Progenitor cell of endocrine pancreas (in vitro differentiated cells): ENCODE results near the gene MBOAT2. TPM values are rescaled to one million over a fixed set of nuclear protein-coding genes. Genes with fewer than 3 reads are reported as not detected.

Source experiments
- DNase-seq: peaks from one replicate; pipeline ENCODE4 v3.0.0; 2021; ENCODE audit warnings: low spot score; ENCODE audit not compliant: unreplicated experiment
- H3K27ac Mint-ChIP-seq: 2 replicates; pipeline ENCODE4 v1.8.0; 2021; ENCODE audit warnings: mild to moderate bottlenecking, moderate library complexity, mixed read lengths
- H3K27me3 Mint-ChIP-seq: 2 replicates; pipeline ENCODE4 v1.8.0; 2021; ENCODE audit warnings: mixed read lengths
- H3K36me3 Mint-ChIP-seq: 2 replicates; pipeline ENCODE4 v1.8.0; 2022; ENCODE audit warnings: mixed read lengths; ENCODE audit not compliant: insufficient read depth
- H3K4me1 Mint-ChIP-seq: 2 replicates; pipeline ENCODE4 v1.8.0; 2021; ENCODE audit warnings: low read depth, mixed read lengths
- H3K4me3 Mint-ChIP-seq: 2 replicates; pipeline ENCODE4 v1.8.0; 2021; ENCODE audit warnings: low read depth, mild to moderate bottlenecking, moderate library complexity, mixed read lengths
- H3K9me3 Mint-ChIP-seq: 2 replicates; pipeline ENCODE4 v1.8.0; 2021; ENCODE audit warnings: low read depth, mixed read lengths
- total RNA-seq: library from RNA; stranded (reverse); gene quantifications from 2 replicates; pipeline ENCODE4 v1.2.1, GENCODE V29; 2021
- TF ChIP-seq, protein P1 (sequence below): fragments of 200-600 bp; sonication (generic); IDR thresholded peaks from one replicate; pipeline ENCODE4 v1.5.0; 2021; ENCODE audit warnings: antibody characterized with exemption, mild to moderate bottlenecking; ENCODE audit not compliant: unreplicated experiment

MBOAT2 gene
- total RNA-seq, 1 donor from 2014 or later, result 49.8 TPM

DNA sequence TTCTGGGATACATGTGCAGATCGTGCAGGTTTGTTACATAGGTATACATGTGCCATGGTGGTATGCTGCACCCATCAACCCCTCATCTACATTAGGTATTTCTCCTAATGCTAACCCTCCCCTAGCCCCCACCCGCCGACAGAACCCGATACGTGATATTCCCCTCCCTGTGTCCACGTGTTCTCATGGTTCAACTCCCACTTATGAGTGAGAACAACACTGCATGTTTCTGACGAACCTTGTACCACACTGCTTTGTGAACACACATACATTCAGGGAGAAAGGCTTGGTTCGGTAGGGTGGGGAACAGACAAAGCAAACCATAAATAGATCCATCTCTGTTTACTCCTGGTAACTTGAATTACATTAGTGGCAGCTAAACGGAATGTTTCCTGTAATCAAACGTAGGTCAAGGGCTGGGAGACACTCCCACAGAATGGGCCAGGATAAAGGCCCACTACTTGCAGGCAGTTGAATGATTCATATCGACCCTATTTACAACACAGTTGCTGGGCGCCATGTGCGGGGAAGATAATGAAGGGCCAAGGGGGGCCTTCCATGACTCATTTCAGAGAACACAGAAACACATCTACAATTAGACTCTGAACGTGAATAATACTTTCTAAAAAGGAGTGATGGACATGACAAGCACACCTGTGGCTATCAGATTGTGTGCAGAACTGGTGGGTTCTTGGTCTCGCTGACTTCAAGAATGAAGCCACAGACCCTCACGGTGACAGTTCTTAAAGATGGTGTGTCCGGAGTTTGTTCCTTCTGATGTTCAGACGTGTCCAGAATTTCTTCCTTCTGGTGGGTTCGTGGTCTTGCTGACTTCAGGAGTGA lies 109.3 kb downstream of the MBOAT2 start:
- no peaks in the 10 kb centered on the region for H3K27me3 Mint-ChIP-seq
- H3K4me1 Mint-ChIP-seq, result peaks cover 9% of the 10 kb centered on the region
- no peak for DNase-seq
- peaks cover 24% of the 10 kb centered on the region for H3K36me3 Mint-ChIP-seq
- H3K27ac Mint-ChIP-seq, result peak overlapping the region; percentile 35
- H3K9me3 Mint-ChIP-seq, result no peaks in the 10 kb centered on the region
- no peak overlapping the region for H3K4me3 Mint-ChIP-seq
- TF ChIP-seq, protein P1, sequence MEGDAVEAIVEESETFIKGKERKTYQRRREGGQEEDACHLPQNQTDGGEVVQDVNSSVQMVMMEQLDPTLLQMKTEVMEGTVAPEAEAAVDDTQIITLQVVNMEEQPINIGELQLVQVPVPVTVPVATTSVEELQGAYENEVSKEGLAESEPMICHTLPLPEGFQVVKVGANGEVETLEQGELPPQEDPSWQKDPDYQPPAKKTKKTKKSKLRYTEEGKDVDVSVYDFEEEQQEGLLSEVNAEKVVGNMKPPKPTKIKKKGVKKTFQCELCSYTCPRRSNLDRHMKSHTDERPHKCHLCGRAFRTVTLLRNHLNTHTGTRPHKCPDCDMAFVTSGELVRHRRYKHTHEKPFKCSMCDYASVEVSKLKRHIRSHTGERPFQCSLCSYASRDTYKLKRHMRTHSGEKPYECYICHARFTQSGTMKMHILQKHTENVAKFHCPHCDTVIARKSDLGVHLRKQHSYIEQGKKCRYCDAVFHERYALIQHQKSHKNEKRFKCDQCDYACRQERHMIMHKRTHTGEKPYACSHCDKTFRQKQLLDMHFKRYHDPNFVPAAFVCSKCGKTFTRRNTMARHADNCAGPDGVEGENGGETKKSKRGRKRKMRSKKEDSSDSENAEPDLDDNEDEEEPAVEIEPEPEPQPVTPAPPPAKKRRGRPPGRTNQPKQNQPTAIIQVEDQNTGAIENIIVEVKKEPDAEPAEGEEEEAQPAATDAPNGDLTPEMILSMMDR, result no peak

DNA sequence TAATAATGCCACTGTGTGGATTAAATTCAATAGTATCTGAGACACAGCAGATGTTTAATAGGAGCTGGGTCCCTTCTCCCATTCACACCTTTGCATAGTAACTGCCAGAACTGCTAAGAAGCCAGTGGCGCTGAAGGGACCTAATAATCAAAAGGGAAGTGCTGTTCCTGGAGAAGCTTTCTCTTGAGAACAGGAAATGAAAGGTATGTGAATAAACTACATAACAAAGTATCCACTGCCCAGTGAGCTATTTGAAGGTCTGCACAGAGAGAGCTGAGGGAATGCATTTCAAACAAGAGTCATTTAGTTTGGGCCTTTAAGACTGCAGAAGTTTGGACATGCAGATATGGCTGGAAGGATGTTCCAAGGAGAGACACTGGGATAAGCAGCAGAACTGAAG lies 110.0 kb downstream of the MBOAT2 start:
- TF ChIP-seq, protein P1, result no peak
- peaks cover 22% of the 10 kb centered on the region for H3K36me3 Mint-ChIP-seq
- no peaks in the 10 kb centered on the region for H3K9me3 Mint-ChIP-seq
- H3K27me3 Mint-ChIP-seq, result no peaks in the 10 kb centered on the region
- H3K4me3 Mint-ChIP-seq, result no peak overlapping the region
- DNase-seq, result no peak
- no peak overlapping the region for H3K27ac Mint-ChIP-seq
- peaks cover 9% of the 10 kb centered on the region for H3K4me1 Mint-ChIP-seq

DNA sequence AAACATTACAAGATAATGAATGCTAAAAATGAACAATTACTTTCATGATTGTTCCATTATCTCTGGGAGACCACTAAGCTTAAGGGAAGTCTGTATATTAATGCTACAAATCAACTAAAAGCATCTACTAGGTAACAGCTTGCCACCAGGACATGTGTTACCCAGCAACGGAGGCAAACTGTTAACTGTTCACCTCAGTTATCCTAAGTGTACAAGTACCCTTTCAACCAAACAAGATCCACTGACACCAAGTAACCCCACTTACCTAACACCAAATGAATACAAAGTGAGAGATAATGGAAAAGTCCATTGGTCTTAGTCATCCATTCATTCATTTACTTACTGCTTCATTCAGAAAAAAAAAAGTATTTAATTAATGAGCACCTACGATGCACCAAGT lies 111.4 kb downstream of the MBOAT2 start:
- H3K9me3 Mint-ChIP-seq, result no peaks in the 10 kb centered on the region
- H3K27me3 Mint-ChIP-seq, result no peaks in the 10 kb centered on the region
- peaks cover 22% of the 10 kb centered on the region for H3K36me3 Mint-ChIP-seq
- TF ChIP-seq, protein P1, result no peak
- H3K4me1 Mint-ChIP-seq, result peaks cover 8% of the 10 kb centered on the region
- no peak overlapping the region for H3K27ac Mint-ChIP-seq
- H3K4me3 Mint-ChIP-seq, result no peak overlapping the region
- DNase-seq, result no peak

- Mint-ChIP-seq H3K4me1 (peaks cover 8% of the 10 kb centered on the region), H3K27ac (no peak overlapping the region), H3K9me3 (no peaks in the 10 kb centered on the region), H3K4me3 (no peak overlapping the region), H3K27me3 (no peaks in the 10 kb centered on the region), H3K36me3 (peaks cover 10% of the 10 kb centered on the region)
- DNase-seq, result no peak
- TF ChIP-seq, protein P1, result no peak
Observed at GRCh38 chr2:8889978-8890377, 113.5 kb downstream of the MBOAT2 start.

DNA sequence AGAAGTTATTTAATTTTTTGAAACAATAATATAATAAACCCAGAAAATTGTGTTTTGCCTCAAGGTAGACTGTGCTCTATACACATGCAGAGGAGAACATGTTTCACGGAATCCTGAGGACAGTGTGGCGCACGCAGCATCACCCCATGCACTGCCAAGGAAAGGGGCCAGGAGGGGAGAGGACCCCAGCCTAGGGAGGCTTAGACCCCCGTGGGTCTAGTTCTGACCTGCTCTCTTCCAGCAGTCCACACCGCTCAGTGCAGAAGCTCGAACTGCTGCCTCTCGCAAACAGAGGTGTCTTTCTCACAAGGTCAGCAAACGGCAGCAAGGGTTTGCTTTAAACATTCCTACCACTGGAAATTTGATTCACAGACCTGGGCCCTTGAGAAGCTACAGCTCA lies 114.5 kb downstream of the MBOAT2 start:
- Mint-ChIP-seq H3K27ac (no peak overlapping the region), H3K4me1 (peaks cover 8% of the 10 kb centered on the region), H3K36me3 (peaks cover 5% of the 10 kb centered on the region), H3K9me3 (no peaks in the 10 kb centered on the region), H3K4me3 (no peak overlapping the region), H3K27me3 (no peaks in the 10 kb centered on the region)
- TF ChIP-seq, protein P1, result no peak
- no peak for DNase-seq
